Panc1 (cell line): ENCODE measurements around the gene NPRL2. TPM values are rescaled to one million over a fixed set of nuclear protein-coding genes. Genes with fewer than 3 reads are reported as not detected.

Experiments
- ATAC-seq: fragments of 200-7000 bp; cut with Tn5 transposase; 2 replicates; pipeline ENCODE4 v1.9.1; 2020; ENCODE audit warnings: mild to moderate bottlenecking, moderate library complexity
- BruUV-seq: library from RNA; stranded (reverse); fragments of 400-500 nt; replicated peaks from 2 replicates; lab custom pipeline; 2021; lab: Mats Ljungman, UMichigan
- CTCF ChIA-PET: fragments of 300-600 bp; sonication (Branson Sonifier 250); formaldehyde crosslinking; loops from one replicate; lab custom pipeline; 2022; ENCODE audit warnings: antibody characterized with exemption; lab: Charles Lee
- POLR2A ChIA-PET: fragments of 300-600 bp; sonication (Branson Sonifier 250); formaldehyde crosslinking; loops from one replicate; lab custom pipeline; 2022; ENCODE audit warnings: antibody characterized with exemption; lab: Charles Lee
- DNase-seq: peaks from one replicate; pipeline ENCODE4 v3.0.0-alpha.2; 2010; ENCODE audit warnings: low read depth, low spot score
- H3K27ac ChIP-seq: 2 replicates; pipeline ENCODE4 v1.5.1; 2011; ENCODE audit warnings: mild to moderate bottlenecking, low read length, inconsistent platforms
- H3K27me3 ChIP-seq: fragments of 200-500 bp; sonication (Bioruptor generic); 2 replicates; pipeline ENCODE4 v1.6.0; 2014; ENCODE audit warnings: low read length, inconsistent platforms; ENCODE audit not compliant: control insufficient read depth, insufficient read depth
- H3K36me3 ChIP-seq: fragments of 200-500 bp; sonication (Bioruptor generic); 2 replicates; pipeline ENCODE4 v1.5.1; 2014; ENCODE audit warnings: inconsistent platforms, mild to moderate bottlenecking, low read length, moderate library complexity; ENCODE audit not compliant: control insufficient read depth, insufficient read depth
- H3K4me1 ChIP-seq: 2 replicates; pipeline ENCODE4 v1.5.1; 2011; ENCODE audit warnings: inconsistent platforms, mild to moderate bottlenecking, low read length, moderate library complexity; ENCODE audit not compliant: control insufficient read depth, insufficient read depth
- H3K4me3 ChIP-seq, 2 experiments: 2 replicates each; pipeline ENCODE4 v1.5.1; 2011 to 2012; ENCODE audit warnings: low read depth in 2 of 2, low read length in 2 of 2, mild to moderate bottlenecking in 2 of 2, inconsistent platforms in 1 of 2, moderate library complexity in 1 of 2
- H3K9me3 ChIP-seq: fragments of 200-500 bp; sonication (Bioruptor generic); 2 replicates; pipeline ENCODE4 v1.5.1; 2014; ENCODE audit warnings: low read depth, mild to moderate bottlenecking, inconsistent platforms, low read length, moderate library complexity; ENCODE audit not compliant: control insufficient read depth, insufficient read depth
- CTCF ChIP-seq: fragments of 450-650 bp; IDR thresholded peaks from 2 replicates; pipeline ENCODE4 v1.5.1; 2017; ENCODE audit warnings: mild to moderate bottlenecking
- POLR2AphosphoS5 ChIP-seq: IDR thresholded peaks from 2 replicates; pipeline ENCODE4 v1.6.1; 2012; ENCODE audit warnings: mild to moderate bottlenecking, low read depth, low read length, moderate library complexity
- SIN3A ChIP-seq: IDR thresholded peaks from 2 replicates; pipeline ENCODE4 v1.6.1; 2012; ENCODE audit warnings: low read depth, mild to moderate bottlenecking, low read length, moderate library complexity, borderline replicate concordance; ENCODE audit not compliant: insufficient read depth
- TCF7L2 ChIP-seq: IDR thresholded peaks from 2 replicates; pipeline ENCODE4 v1.6.1; 2011; ENCODE audit warnings: mild to moderate bottlenecking, low read depth, low read length, inconsistent platforms
- in situ Hi-C: cut with HindIII; loops from 2 replicates; pipeline ENCODE4 v1.10.0; 2016; ENCODE audit warnings: low sequenced_read_pairs, low pct_unique_long_range_greater_than_20kb
- intact Hi-C: fragments of 100-400 bp; cut with micrococcal nuclease; formaldehyde crosslinking; loops from one replicate; pipeline ENCODE4 v1.10.0; 2022; ENCODE audit not compliant: unreplicated experiment
- total RNA-seq: library from RNA; stranded (reverse); gene quantifications from one replicate; pipeline ENCODE4 v1.2.1, GENCODE V29; 2021; ENCODE audit not compliant: unreplicated experiment
- TF ChIP-seq, protein P1 (sequence below), 2 experiments: IDR thresholded peaks; 2 replicates each; pipeline ENCODE4 v1.6.1; 2011 to 2012; ENCODE audit warnings: low read depth in 2 of 2, control low read depth in 1 of 2, low read length in 1 of 2, mild to moderate bottlenecking in 1 of 2, moderate library complexity in 1 of 2; ENCODE audit not compliant: insufficient read depth in 1 of 2

The NPRL2 gene
- total RNA-seq, 1 experiment from 2014 or later, result 14.6 TPM

DNA sequence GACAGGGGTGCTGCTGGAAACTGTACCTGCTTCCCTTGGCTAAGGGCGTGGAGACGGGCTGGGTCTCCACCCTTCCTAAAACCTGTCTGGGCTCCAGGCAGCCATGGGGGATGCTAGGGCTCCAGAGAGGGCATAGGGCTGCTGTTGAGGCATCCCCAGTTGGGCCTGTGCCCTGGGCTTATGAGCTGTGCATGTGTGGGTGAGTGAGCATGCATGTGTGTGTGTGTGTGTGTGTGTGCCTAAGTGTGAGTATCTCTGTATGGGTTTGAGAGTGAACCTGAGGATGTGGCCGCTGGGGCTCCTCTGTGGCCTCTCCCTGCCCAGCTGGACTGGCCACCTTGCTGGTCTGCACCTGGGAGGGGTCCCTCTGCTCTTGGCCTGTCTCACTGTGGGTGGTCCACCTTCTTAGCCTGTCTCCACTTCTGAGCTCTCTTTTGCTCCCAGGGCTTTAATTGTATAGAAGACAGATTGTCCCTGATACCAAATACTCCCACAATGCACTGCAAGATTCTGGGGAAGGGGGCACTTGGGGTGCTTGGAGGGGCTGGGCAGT lies 20.6 kb upstream of the NPRL2 start:
- no peak for DNase-seq
- no TSS peak for BruUV-seq
- no peaks in the 10 kb centered on the region for H3K36me3 ChIP-seq
- no peak overlapping the region for H3K27ac ChIP-seq
- in situ Hi-C loops (no loop called here), intact Hi-C loops (loop anchor here (10.0 kb wide), 1 partner anchor 174 kb away; no protein-coding TSS in a partner anchor)
- ChIA-PET POLR2A (interaction anchor here (0.6 kb wide), 1 partner anchor 32 kb away, joined by 14 read pairs; no protein-coding TSS in a partner anchor), CTCF (interaction anchor here (1.0 kb wide), 1 partner anchor 171 kb away, joined by 4 read pairs; no protein-coding TSS in a partner anchor)
- H3K4me1 ChIP-seq, result no peaks in the 10 kb centered on the region; the same call in 1 of the 2 replicates
- TF ChIP-seq, protein P1, sequence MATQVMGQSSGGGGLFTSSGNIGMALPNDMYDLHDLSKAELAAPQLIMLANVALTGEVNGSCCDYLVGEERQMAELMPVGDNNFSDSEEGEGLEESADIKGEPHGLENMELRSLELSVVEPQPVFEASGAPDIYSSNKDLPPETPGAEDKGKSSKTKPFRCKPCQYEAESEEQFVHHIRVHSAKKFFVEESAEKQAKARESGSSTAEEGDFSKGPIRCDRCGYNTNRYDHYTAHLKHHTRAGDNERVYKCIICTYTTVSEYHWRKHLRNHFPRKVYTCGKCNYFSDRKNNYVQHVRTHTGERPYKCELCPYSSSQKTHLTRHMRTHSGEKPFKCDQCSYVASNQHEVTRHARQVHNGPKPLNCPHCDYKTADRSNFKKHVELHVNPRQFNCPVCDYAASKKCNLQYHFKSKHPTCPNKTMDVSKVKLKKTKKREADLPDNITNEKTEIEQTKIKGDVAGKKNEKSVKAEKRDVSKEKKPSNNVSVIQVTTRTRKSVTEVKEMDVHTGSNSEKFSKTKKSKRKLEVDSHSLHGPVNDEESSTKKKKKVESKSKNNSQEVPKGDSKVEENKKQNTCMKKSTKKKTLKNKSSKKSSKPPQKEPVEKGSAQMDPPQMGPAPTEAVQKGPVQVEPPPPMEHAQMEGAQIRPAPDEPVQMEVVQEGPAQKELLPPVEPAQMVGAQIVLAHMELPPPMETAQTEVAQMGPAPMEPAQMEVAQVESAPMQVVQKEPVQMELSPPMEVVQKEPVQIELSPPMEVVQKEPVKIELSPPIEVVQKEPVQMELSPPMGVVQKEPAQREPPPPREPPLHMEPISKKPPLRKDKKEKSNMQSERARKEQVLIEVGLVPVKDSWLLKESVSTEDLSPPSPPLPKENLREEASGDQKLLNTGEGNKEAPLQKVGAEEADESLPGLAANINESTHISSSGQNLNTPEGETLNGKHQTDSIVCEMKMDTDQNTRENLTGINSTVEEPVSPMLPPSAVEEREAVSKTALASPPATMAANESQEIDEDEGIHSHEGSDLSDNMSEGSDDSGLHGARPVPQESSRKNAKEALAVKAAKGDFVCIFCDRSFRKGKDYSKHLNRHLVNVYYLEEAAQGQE (IDR thresholded peaks at IDR 0.05; ENCODE audit: insufficient read depth in 1 of 2, low read depth in 2 of 2, low read length in 1 of 2), result no peak
- TF ChIP-seq POLR2AphosphoS5 (no peak), SIN3A (no peak), CTCF (no peak), TCF7L2 (no peak)
- H3K9me3 ChIP-seq, result no peaks in the 10 kb centered on the region
- no peak for ATAC-seq
- no peak overlapping the region for H3K4me3 ChIP-seq
- no peaks in the 10 kb centered on the region for H3K27me3 ChIP-seq

GRCh38 chr3:50370594-50370993 lies 20.0 kb upstream of the NPRL2 start:
- no TSS peak for BruUV-seq
- Histone ChIP-seq H3K27me3 (no peaks in the 10 kb centered on the region), H3K4me1 (no peaks in the 10 kb centered on the region; the same call in 1 of the 2 replicates), H3K36me3 (no peaks in the 10 kb centered on the region), H3K9me3 (no peaks in the 10 kb centered on the region), H3K27ac (no peak overlapping the region), H3K4me3 (no peak overlapping the region)
- TF ChIP-seq SIN3A (no peak), CTCF (no peak; the same call in 1 of the 2 replicates), POLR2AphosphoS5 (no peak), TCF7L2 (no peak)
- TF ChIP-seq, protein P1 (IDR thresholded peaks at IDR 0.05; ENCODE audit: insufficient read depth in 1 of 2, low read depth in 2 of 2, low read length in 1 of 2), result no peak
- POLR2A ChIA-PET, result no interaction called here
- no peak for ATAC-seq
- CTCF ChIA-PET, result interaction anchor here (0.6 to 1.0 kb wide), 3 partner anchors 102 to 189 kb away, joined by 3 to 6 read pairs (median 4); no protein-coding TSS in a partner anchor
- in situ Hi-C loops, result no loop called here
- intact Hi-C loops, result loop anchor here (10.0 kb wide), 1 partner anchor 174 kb away; no protein-coding TSS in a partner anchor
- no peak for DNase-seq
